ENCODE results near the gene TRIM31. TPM values are rescaled to one million over a fixed set of nuclear protein-coding genes. Genes with fewer than 3 reads are reported as not detected.
"Not testable (repeated sequence)": the region's sequence is repeated elsewhere in the genome, so short reads cannot be mapped to it uniquely, and the experiment has no call there.

Gene TRIM31
- total RNA-seq, 4 donors from 2014 or later: not detected

GRCh38 chr6:30145818-30146217 is 32.9 kb upstream of the TRIM31 start:
- Histone ChIP-seq H3K36me3 (no peaks in the 10 kb centered on the region), H3K4me1 (no peaks in the 10 kb centered on the region), H3K4me3 (replicated peaks in 1 of 3) (no peak overlapping the region), H3K27me3 (no peaks in the 10 kb centered on the region), H3K27ac (no peak overlapping the region), H3K9me3 (no peaks in the 10 kb centered on the region)
- no peak for TF ChIP-seq CTCF (IDR thresholded peaks at IDR 0.05)
- no peak for TF ChIP-seq POLR2A (IDR thresholded peaks at IDR 0.05)
- 49 to 55% methylated on average over 7 of the region's 7 CpGs for WGBS, 2 donors
- intact Hi-C loops (cut with DNase I): no loop called here
- DNase-seq: no peak

- no peaks in the 10 kb centered on the region for H3K4me1 ChIP-seq
- no peak overlapping the region for H3K4me3 ChIP-seq (replicated peaks in 1 of 3)
- 75% methylated on average over 6 of the region's 6 CpGs for WGBS, 2 donors
- no peak for DNase-seq
- TF ChIP-seq POLR2A (IDR thresholded peaks at IDR 0.05): no peak
- no peak for TF ChIP-seq CTCF (IDR thresholded peaks at IDR 0.05)
- intact Hi-C loops (cut with DNase I): no loop called here
- no peak overlapping the region for H3K27ac ChIP-seq
- no peaks in the 10 kb centered on the region for H3K27me3 ChIP-seq
- H3K36me3 ChIP-seq: no peaks in the 10 kb centered on the region
- H3K9me3 ChIP-seq: no peaks in the 10 kb centered on the region
These were observed 31.9 kb upstream of the TRIM31 start for GRCh38 chr6:30144811-30145210.

- Histone ChIP-seq H3K4me1 (no peaks in the 10 kb centered on the region), H3K9me3 (no peaks in the 10 kb centered on the region), H3K4me3 (replicated peaks in 1 of 3) (no peak overlapping the region), H3K27me3 (no peaks in the 10 kb centered on the region), H3K36me3 (no peaks in the 10 kb centered on the region), H3K27ac (no peak overlapping the region)
- 67 to 76% methylated on average over 2 of the region's 2 CpGs for WGBS, 2 donors
- DNase-seq: no peak
- TF ChIP-seq CTCF (IDR thresholded peaks at IDR 0.05) (no peak), POLR2A (IDR thresholded peaks at IDR 0.05) (no peak)
- intact Hi-C loops (cut with DNase I): no loop called here
These were observed 30.9 kb upstream of the TRIM31 start for GRCh38 chr6:30143780-30144179.

GRCh38 chr6:30142665-30143064 is 29.8 kb upstream of the TRIM31 start:
- H3K27me3 ChIP-seq: no peaks in the 10 kb centered on the region
- 82 to 86% methylated on average over 3 of the region's 3 CpGs for WGBS, 2 donors

GRCh38 chr6:30140240-30140639 is 27.4 kb upstream of the TRIM31 start:
- DNase-seq; H3K36me3 ChIP-seq; H3K9me3 ChIP-seq; H3K27ac ChIP-seq; H3K27me3 ChIP-seq; H3K4me3 ChIP-seq (replicated peaks in 1 of 3); H3K4me1 ChIP-seq; intact Hi-C loops (cut with DNase I): not testable (repeated sequence)
- WGBS, 2 donors: 89% methylated on average over 8 of the region's 8 CpGs

More at GRCh38 chr6:30142665-30143064, 29.8 kb upstream of the TRIM31 start:
- Histone ChIP-seq H3K4me1 (no peaks in the 10 kb centered on the region), H3K4me3 (replicated peaks in 1 of 3) (no peak overlapping the region), H3K27ac (no peak overlapping the region), H3K36me3 (no peaks in the 10 kb centered on the region), H3K9me3 (no peaks in the 10 kb centered on the region)
- intact Hi-C loops (cut with DNase I): no loop called here
- no peak for TF ChIP-seq POLR2A (IDR thresholded peaks at IDR 0.05)
- TF ChIP-seq CTCF (IDR thresholded peaks at IDR 0.05): no peak
- DNase-seq: no peak

Data from thyroid gland (tissue), 4 donors.